COLO829 (cell line): Measurements from ENCODE around the gene SENP7.
"Not testable (repeated sequence)": the region's sequence is repeated elsewhere in the genome, so short reads cannot be mapped to it uniquely, and the experiment has no call there.

ENCODE experiments used
- DNase-seq: peaks from one replicate; pipeline ENCODE4 v3.0.0; 2012; ENCODE audit warnings: low spot score

The SENP7 gene

DNA sequence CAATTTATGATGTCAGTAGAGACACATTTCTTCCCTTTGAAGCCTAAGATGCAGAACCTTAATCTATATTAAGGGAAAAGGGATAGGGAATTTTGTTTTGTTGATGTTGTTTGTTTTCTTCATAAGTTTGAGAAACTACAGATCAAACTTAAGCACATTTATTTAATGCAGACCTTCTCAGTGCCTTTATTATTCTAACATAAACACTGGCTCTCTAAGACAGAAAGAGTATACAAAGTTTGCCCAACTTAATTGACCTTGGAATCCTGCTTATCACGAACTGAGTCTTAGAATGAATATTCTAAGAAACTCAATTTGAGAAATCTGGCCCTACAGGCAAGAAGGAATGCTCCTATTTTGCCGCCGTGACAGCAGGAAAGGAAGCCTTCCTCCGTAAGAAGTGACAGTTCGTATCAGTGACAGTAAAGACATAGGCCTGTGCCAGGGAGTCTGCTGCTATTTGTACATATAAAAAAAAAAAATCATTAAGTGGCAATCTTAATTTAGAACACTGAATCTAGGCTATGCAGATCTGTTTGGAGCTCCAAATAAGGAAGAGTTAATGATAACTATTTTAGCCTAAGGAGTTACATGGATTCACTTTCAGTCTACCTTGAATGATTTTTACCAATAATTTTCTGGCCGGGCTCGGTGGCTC lies 183.9 kb downstream of the SENP7 start:
- no peak for DNase-seq

DNA sequence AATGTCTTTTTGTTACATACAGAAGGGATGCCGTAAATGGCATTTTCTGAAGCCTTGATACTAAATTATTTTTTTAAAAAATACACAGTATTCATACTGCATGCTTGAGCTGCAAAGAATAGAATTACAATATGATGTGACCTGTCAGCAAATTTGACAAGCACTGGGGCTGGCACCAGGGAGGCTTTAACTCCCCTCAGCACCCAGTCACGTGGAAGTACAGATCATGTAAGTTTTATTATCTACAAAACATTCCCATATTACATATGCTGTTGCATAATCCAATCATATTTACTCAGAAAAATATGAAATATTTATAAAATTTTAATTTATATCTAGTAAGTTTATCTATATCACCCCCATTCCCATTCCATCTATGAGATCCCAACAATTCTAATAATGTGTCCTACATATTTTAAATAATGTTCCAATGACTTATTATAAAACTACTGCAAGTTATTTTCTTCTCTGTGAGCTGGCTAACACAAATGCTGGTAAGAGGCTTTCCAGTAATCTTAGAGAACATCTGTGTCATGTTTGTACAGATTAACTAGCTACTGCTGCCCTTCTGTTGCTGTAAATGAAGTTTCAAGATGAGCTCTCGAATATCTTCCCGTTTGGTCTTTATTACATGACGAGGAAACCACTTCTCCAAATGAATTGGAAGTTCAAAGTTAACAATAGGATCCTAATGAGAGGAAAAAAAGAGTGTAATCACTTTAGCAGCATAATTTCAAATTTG lies 187.4 kb downstream of the SENP7 start:
- DNase-seq: no peak

DNA sequence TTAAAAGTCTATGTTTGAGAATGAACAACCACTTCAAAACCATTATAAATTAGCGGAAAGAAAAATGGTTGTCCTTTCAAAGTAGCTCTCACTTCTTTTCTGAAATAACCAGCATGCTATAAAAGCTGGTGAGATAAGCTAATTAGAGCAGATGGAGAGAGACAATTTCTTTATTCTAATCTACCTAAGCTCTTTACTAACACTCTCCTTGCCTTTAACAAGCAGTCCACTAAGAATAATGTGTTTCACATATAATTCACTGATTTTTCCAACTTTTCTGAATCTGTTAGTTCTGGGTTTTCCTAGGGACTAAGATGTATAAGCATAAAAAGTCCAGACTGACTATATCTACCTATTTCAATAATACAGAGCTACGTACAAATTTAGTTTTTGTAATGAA lies 192.5 kb downstream of the SENP7 start, which contains the start of gene IMPG2:
Gene IMPG2 (minus strand): TSS at position 101 of the 400 bp plus-strand sequence. CDS start 203 bp downstream, outside the sequence.
- DNase-seq: no peak

DNA sequence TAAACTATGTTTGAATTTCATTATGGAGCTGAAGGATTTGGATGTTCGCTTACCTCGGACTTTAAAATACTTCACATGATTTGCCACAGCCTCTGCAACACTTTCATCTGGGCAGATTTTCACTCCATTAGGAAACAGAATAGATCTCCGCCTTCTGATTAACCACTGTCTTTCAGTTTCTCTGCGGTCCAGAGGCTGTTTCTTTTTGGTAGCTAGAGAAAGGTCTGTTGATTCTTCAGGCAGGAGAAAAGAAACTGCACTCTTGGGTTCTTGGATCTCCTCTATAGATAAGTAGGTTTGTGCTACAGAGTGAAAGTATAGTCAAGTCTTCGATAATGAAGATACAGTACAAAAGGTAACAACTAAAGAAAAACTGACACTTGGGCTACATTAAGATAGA lies 193.5 kb downstream of the SENP7 start:
- no peak for DNase-seq

DNA sequence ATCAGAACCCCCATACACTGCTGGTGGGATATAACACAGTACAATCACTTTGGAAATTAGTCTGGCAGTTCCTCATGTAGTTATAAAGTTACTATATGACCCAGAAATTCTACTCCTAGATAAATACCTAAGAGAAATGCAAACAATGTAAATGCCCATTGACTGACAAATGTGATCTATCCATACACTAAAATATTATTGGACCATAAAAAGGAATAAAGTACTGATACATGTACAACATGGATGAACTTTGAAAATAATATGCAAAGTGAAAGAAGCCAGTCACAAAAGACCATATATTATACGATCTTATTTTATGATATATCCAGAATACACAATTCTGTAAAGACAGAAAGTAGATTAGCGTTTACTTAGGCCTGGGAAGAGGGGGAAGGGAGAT lies 200.5 kb downstream of the SENP7 start:
- no peak for DNase-seq

DNA sequence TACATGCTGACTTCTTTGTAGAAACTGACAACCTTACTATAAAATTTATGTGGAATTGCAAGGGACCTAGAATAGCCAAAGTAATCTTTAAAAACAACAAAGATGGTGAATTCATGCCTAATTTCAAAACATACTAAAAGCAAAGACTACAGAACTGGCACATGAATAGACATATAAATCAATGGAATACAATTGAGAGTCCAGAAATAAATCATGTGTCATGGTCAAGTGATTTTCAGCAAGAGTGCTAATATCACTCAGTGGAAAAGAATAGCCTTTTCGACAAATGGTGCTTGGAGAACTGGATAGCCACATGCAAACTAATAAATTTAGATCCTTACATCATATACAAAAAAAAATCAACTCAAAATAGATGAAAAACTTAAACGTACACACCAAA lies 201.3 kb downstream of the SENP7 start:
- DNase-seq: no peak

DNA sequence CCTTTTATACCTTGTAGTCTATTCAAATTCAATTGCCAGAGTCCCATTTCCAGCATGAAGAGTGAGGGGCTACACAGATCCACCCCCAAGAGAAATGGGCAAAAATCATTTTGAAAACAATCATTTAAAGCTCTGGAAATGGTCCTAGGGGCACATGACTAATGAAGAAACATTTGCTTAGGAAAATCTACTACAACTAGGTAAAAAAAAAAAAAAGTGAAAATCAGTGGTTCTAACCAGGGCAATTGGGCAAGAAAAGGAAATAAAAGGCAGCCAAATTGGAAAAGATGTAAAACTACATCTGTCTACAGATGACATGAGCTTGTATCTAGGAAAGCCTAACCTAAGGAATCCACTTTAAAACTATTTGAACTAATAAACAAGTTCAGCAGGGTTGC lies 202.0 kb downstream of the SENP7 start:
- DNase-seq: no peak

DNA sequence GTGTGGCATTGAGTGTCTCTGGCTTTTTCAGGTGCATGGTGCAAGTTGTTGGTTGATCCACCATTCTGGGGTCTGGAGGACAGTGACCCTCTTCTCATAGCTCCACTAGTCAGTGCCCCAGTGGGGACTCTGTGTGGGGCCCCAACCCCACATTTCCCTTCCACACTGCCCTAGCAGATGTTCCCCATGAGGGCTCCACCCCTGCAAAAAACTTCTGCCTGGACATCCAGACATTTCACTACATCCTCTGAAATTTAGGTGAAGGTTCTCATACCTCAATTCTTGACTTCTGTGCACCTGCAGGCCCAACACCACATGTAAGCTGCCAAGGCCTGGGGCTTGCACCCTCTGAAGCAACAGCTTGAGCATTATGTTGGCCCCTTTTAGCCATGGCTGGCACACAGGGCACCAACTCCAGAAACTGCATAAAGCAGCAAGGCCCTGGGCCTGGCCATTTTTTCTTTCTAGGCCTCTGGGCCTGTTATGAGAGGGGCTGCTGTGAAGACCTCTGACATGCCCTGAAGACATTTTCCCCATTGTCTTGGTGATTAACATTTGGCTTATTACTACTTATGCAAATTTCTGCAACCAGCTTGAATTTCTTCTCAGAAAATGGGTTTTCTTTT lies 204.8 kb downstream of the SENP7 start:
- DNase-seq: not testable (repeated sequence)

DNA sequence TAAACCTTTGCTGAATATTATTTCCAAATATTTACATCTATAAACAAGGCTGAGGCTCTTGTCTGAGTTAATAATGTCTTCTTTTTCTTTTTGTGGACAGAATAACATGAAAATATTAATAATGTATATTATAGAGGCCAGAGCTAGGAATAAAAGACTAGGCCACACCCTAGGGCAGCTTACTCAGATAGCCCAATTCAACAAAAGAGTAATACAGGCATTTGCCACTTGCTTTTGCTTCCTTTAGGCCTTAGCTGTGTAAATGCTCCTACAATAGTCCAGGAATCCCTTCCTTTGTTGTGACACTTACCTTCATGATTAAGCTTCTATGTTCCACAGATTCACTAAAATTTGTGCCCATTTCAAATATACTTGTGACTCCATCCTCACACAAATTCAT lies 209.2 kb downstream of the SENP7 start:
- DNase-seq: no peak

DNA sequence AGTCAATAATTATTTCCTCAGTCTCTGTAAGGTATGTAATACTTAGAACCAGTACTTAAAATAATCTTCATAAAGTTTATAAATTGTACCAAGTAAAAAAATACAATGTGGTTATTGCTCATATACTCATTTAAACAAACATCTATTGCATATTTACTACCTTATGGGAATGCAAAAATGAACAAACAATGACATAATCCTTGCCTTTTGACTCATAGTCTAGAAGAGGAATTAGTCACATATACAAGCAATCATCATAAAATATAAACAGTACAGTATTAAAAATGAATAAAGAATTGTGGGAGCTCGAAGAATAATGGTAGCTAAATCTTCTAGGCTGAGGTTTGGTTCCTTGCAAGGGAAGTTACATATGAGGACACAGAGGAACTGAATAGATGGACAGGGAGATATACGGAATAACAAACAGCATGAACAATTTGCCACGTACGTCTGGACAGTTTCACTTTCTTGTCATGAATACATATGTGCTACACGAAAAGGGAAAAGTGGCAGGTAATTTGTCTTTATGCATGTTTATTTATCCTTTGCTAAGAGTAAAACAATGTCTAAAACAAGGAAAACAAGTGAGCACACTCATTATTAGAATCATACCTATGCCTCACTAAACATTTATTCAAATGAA lies 209.8 kb downstream of the SENP7 start:
- DNase-seq: no peak

DNA sequence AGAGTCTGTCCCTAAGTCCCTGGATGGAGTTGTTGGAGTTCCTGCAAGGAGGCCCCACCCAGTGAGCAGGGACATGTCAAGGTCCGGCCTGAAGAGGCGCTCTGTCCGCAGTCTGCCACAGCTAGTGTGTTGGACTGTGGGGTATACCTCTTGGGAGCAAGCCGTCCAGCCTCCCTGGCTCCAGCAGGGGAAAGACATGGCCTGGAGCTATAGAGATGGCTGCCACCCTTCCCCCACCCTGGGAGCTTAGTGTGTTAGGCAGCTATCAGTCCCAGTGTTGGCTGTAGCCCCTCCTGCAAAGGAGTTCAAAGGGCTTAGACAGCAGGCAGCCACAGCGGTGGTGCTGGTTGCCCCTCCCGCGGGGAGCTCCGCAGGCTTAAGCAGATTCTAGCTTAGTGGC lies 212.9 kb downstream of the SENP7 start:
- no peak for DNase-seq

DNA sequence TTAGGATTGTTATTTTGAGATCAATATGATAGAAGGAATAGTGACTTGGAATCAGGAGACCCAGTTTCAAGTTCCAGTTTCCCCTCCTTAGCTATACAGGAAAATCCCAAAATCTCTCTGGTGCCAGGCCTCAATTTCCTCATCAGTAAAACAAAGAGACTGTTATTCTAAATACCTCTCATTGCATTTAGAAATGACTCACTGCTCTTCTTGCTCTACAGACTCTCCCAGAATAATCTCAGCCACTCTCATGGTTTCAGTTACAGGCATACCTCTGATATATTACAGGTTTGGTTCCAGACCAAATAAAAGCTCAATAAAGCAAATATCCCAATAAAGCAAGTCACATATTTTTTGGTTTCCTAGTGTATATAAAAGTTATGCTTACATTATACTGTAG lies 221.0 kb downstream of the SENP7 start:
- peak; percentile 34 for DNase-seq

DNA sequence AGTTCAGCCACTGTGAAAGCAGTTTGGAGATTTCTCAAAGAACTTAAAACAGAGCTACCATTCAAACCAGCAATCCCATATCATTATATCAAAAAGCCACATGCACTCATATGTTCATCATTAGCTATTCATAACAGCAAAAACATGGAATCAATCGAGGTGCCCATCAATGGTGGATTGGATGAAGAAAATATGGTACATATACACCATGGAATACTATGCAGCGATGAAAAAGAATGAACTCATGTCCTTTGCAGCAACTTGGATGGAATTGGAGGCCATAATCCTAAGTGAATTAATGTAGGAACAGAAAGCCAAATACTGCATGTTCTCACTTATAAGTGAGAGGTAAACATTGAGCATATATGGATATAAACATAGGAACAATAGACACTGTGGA lies 224.7 kb downstream of the SENP7 start:
- no peak for DNase-seq

DNA sequence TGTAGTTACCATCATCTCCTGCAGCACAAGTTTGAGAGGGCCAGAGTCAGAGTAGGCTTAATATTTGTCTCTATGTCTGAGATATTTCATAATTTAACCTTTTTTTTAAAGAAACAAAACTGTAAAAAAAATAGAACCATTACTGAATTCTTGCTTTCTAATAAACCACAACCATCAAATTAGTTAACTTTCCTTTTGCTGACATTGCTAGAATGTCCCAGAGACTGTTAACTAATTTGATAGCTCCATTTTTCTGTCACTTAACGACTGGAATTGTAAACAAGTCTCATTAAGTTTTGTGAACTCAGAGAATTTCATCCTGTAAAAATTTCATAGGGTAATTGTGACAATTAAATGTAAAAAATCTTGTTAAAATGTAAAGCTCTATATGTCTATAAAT lies 228.3 kb downstream of the SENP7 start:
- no peak for DNase-seq

DNA sequence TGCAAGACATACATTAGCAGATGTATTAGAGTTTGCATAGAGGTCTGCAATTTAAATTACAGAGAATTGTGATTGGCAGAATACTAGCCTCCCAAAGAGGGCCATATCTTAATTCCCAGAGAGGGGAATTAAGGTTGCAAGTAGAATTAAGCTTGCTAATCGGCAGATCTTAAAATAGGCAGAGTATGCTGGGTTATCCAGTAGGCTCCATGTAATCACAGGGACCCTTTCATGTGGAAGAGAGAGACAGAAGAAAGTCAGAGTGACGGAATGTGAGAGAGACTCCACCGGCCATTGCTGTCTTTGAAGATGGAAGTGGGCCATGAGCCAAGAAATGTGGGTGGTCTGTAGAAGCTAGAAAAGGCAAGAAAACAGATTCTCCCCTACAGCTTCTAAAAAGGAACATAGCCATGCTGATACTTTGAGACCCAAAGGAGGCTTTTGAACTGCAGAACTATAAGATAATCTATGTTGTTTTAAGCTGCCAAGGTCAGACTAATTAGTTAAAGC lies 231.4 kb downstream of the SENP7 start:
- no peak for DNase-seq

DNA sequence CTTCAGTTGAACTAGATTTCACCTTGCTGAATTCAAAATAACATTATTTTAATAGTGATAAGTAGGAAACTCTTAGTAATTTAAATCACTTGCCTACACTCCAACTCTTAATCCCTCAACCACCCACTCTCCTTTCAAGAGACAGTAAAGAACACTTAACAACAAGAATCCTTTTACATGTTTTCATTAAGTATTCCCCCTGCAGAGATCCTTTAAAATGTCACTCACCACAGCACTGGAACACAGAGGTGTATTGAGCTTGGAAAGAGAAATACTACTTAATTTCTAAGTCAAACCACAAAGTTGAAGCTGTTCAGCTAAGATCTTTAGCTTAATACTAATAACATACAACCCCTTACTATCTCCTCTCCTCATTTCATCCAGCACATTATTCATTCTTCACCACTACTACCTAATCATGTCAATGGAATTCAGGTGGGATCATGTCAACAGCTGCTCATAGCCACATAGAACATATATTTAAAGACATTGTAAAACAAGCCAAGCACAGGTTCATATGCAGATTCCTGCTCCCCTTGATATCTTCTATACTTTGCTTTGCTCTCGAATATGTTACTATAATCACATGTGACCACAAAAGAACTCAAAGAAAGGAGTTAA lies 233.1 kb downstream of the SENP7 start:
- DNase-seq: peak; percentile 28

DNA sequence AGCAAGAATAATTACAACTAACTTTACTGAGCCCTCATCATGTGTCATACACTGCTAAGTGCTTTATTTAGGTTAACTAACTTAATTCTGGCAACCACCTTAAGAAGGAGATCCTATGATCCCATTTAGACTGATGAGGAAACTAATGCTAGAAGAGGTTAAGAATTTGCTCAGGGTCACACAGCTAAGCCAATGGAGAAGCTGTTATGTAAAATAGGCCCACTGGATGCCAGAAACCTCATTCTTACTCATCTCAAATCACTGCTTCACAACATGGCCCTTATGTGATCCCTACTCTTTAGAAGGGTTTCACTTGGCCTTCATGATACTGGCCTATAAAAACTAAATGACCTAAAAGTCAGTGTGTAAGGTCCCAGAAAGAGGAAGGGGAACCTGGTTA lies 233.8 kb downstream of the SENP7 start:
- no peak for DNase-seq

DNA sequence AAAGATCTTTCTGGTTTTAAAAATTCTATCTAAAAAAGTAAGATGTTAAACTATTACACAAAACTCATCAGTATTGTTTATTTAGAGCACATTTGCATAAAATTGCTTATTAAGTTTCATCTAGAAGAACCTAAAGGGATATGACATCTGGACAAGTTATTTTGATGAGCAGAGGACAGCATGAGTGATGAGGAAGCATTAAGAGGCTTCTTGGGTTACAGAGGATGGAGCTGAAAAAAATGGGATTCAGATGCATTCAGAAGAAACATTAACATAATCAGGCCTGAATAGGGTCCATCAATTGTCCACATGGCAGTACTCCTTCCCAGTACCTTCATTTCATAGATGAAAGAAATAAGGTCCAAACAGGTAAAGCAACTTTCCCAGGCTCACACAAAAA lies 234.3 kb downstream of the SENP7 start:
- no peak for DNase-seq
